GM12874 (cell line): ENCODE data around the gene CHEK2.

Experiments used
- TF ChIP-seq, protein P1 (sequence below): IDR thresholded peaks from 2 replicates; pipeline ENCODE4 v1.5.1; 2011; ENCODE audit warnings: low read depth, mild to moderate bottlenecking, control low read depth, low read length, moderate library complexity; ENCODE audit not compliant: insufficient read depth

The CHEK2 gene

DNA sequence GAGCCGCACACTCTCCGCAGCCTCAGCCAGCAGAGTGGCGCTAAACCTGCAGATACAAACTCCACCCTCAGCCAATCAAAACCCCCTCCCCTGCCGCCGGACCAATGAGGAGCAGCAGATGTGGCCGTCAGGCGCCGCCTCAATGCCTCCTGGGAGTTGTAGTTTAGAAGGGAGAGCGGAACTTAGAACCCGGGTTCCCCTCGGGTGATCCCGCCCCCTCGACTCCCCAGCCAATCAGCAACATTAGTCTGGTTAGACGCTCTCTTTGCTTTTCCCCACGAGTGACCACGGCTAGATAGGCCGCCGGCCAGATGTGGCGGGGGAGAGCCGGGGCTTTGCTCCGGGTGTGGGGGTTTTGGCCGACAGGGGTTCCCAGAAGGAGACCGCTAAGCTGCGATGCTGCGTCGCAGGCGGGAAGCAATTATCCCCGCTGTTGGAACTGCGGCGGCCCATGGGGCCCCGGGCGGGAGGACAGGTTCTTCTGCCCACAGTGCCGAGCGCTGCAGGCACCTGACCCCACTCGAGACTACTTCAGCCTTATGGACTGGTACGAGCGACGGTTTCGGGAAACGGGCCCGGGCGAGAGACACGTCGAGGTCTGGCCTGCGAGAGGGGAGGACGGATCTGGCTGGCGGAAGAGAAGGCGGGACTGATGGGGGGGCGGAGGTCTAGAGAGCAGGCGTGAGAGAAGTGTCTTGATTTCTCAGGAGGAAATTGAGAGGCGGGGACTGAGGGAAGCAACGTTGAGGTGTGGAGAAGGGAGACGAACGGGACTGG is at the start of gene CHEK2, which contains the start of gene HSCB:
CHEK2 (minus strand) TSS at position 36 of the 777 bp plus-strand sequence. CDS start 7,099 bp downstream, outside the sequence.
HSCB (plus strand) TSS at position 255 of the 777 bp plus-strand sequence; CDS start at position 312, 57 bp downstream.
- TF ChIP-seq, protein P1, sequence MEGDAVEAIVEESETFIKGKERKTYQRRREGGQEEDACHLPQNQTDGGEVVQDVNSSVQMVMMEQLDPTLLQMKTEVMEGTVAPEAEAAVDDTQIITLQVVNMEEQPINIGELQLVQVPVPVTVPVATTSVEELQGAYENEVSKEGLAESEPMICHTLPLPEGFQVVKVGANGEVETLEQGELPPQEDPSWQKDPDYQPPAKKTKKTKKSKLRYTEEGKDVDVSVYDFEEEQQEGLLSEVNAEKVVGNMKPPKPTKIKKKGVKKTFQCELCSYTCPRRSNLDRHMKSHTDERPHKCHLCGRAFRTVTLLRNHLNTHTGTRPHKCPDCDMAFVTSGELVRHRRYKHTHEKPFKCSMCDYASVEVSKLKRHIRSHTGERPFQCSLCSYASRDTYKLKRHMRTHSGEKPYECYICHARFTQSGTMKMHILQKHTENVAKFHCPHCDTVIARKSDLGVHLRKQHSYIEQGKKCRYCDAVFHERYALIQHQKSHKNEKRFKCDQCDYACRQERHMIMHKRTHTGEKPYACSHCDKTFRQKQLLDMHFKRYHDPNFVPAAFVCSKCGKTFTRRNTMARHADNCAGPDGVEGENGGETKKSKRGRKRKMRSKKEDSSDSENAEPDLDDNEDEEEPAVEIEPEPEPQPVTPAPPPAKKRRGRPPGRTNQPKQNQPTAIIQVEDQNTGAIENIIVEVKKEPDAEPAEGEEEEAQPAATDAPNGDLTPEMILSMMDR, result no peak

DNA sequence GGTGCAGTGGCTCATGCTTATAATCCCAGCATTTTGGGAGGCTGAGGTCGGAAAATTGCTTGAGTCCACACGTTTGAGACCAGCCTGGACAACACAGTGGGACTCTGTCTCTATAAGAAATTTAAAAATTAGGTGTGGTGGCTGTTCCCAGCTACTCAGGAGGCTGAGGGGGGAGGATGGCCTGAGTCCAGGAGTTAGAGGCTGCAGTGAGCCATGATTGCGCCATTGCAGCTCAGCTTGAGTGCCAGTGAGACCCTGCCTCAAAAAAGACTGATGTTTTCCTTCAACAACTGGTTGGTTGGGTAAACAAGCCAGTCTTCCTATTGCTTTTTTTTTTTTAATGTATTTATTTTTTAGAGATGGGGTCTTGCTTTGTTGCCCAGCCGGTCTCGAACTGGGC is 49.5 kb upstream of the CHEK2 start:
- TF ChIP-seq, protein P1, result no peak

DNA sequence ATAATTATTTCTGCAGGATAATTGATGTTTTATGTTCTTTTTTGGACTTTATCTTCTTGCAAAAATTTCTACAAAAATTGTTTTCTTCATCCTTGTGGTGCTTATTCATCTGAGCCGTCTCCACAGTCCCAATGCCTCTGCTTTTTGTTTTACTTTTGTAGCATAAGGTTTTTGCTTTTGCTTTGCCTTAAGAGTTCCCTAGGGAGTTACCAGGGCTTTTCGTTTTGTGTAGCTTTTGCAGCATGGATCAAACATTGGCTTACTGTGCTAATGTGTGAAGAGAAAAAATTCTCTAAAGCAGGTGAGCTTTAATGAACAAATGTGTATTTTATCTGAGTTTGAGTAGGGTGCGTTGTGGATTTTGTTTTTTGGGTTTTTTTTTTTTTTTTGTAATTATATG is 47.0 kb upstream of the CHEK2 start:
- TF ChIP-seq, protein P1, result no peak

DNA sequence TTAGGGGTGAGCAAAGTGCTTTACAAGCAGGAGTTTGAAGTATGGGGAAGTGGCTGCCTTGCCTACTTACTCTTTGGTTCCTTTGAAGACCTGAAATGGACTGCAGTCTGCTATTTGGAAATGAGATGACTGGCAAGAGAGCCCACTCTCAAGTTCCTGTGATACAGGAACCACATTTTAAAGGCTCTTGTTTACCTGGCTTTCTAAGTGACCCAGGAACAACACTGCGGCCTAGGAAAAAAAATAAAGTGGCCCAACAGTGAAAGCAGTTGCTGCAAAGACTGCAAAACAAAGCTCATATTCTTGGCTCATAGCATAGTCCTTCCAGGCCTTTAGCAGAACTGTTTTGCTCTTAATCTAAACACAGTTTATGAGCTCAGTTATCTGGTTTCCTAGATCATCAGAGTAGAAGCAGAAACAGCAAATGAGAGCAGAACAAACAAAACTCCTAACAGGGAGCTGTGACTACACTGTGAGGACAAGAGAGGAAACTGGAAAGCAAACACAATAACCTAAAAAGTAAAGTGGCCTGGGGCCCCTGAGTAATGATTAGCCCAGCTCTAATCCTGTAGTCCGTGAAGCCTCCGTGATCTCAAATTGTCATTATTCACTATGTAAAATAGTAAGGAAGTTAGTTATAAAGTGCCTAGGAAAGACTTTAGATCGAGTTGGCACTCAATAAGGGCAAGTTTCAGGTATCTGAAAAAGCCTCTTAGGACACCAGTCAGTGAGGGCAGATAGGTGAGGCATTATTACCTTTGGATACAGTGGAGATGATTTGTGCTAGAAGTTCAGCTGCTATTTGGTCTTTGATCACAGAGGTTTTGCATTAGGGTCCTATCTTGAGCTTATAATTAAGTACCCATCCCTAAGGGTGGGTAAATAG is 42.4 kb upstream of the CHEK2 start:
- TF ChIP-seq, protein P1, result no peak

DNA sequence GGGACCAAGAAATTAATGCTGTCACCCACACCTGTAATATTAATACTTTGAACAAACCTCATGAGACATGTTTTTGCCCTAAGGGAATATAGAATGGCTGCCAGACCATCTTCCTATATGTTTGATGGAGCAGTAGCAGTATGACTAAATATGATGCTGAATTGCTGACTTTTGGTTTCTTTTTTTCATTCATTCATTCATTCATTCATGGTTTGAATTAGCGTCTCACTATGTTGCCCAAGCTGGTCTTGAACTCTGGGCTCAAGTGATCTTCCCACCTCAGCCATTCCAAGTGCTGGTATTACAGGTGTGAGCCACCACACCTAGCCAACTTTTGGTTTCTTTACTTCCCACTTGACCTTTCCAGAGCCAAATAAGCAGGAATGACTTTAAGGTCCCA is 38.7 kb upstream of the CHEK2 start:
- TF ChIP-seq, protein P1, result no peak

DNA sequence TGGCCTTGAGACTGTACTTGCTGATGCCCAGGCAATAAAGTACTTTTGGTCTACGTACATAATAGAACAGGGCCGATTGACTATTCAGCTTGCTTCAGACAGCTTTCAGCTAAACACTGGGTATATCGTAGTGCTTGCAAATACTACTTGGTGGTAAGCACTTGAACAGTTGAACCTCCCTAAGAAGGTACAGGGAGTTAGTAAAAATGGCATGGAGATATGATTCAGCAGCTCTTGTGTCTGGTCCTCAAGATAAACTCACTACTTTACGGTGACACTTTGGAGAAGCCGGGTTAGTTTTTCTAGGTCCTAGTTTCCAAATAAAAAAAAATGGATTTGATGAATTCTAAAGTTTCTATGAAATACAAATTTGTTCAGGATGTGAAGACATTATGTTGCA is 38.2 kb upstream of the CHEK2 start:
- TF ChIP-seq, protein P1, result no peak

DNA sequence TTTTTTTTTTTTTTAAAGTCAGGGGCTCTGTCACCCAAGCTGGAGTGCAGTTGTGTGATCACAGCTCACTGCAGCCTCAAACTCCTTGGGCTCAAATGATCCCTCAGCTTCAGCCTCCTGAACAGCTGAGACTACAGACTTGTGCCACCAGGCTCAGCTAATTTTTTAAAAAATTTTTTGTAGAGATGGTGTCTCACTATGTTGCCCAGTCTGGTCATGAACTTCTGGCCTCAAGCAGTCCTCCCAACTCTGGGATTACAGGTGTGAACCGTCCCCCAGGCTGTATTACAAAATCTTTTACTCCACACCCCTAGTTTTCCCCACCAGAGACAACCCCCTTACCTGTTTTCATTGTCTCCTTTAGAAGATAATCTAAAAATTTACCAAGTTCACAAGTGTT is 32.8 kb upstream of the CHEK2 start:
- TF ChIP-seq, protein P1, result no peak
